ENCODE results near the gene L3MBTL4.

The L3MBTL4 gene

DNA sequence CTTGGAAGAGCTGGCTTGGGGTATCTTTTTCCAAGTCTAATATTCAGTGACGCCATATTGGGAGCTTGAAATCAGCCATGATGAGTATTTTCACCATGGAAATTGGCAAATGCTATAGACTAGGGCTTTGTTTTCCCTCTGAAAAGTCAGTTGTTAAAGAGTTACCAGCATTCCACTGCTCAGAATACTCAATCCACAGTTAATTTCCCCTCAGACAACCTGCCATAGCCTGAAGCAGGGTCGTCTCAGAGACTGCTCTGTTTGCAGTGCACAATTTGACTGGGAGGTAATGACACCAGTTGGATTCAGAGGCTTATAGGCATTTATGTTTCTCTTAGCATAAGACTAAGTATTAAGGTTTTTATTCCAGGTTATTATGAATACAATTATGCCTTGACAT, 483.9 kb downstream of the L3MBTL4 start:
- no peaks in the 10 kb centered on the region for H3K4me1 ChIP-seq (ENCODE audit: control insufficient read depth, insufficient read depth, low read length, unreplicated experiment)
- H3K79me2 ChIP-seq (ENCODE audit: control insufficient read depth, insufficient read depth, low read length, unreplicated experiment), result no peaks in the 10 kb centered on the region
- no peaks in the 10 kb centered on the region for H3K36me3 ChIP-seq (ENCODE audit: insufficient read depth, low read length)
- H3K4me3 ChIP-seq (ENCODE audit: low read depth, low read length), result no peak overlapping the region
- no peak overlapping the region for H2AFZ ChIP-seq (ENCODE audit: low read length, unreplicated experiment)
- H3K27me3 ChIP-seq (ENCODE audit: insufficient read depth, low read length), result peaks cover 23% of the 10 kb centered on the region
- no peak overlapping the region for H3K27ac ChIP-seq (ENCODE audit: low read depth, low read length)

DNA sequence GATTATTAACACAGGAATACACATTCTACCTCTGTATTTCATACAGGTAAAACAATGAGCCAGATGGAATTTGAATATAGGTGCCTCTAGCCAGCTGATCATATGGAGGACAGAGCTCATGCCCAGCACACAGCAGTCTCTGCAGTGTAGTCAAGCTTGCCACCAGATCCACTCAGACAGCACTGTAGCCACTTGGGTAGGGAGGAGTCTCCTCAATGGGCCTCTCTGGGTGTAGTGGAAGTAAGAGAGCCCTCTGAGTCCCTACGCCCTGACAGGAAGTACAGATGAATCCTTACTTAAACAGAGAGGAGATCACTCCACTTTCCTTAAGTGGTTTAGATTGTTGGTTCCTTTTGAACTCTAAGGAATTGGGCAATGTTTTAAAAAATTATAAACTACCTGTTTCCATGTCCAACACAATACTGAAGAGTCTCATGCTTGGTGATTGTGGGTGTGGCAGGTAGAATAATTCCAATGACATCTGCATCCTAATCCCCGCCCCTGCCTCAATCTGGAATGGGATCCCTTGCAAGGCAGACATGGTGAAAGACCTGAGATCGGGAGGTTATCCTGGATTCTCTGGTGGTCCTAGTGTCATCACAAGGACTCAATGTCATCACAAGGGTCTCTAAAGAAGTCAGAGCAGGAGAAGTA, 496.4 kb downstream of the L3MBTL4 start:
- Histone ChIP-seq H3K27ac (ENCODE audit: low read depth, low read length) (no peak overlapping the region), H3K36me3 (ENCODE audit: insufficient read depth, low read length) (no peaks in the 10 kb centered on the region), H3K4me1 (ENCODE audit: control insufficient read depth, insufficient read depth, low read length, unreplicated experiment) (no peaks in the 10 kb centered on the region), H3K27me3 (ENCODE audit: insufficient read depth, low read length) (peaks cover 20% of the 10 kb centered on the region; the same call in 1 of the 2 replicates), H2AFZ (ENCODE audit: low read length, unreplicated experiment) (no peak overlapping the region), H3K4me3 (ENCODE audit: low read depth, low read length) (no peak overlapping the region), H3K79me2 (ENCODE audit: control insufficient read depth, insufficient read depth, low read length, unreplicated experiment) (no peaks in the 10 kb centered on the region)

DNA sequence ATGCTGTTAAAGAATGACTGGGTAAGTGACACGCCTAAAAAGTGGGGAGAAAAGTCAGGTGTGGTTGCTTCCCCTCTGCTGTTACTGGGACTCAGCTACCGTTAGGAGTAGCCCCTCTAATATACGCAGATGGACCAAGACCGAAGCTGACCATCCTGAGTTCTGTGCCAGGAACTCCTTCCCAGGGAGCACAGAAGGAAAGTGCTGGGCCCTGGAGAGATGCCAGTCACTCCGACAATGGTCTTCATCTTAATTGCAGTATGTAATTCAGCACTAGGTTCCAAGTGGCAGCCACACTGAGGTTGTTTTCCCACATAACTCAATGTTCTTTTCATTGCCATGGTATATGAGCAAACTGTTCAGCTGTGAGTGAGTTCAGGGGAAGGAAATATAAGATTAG, 499.8 kb downstream of the L3MBTL4 start:
- no peak overlapping the region for H2AFZ ChIP-seq (ENCODE audit: low read length, unreplicated experiment)
- H3K4me1 ChIP-seq (ENCODE audit: control insufficient read depth, insufficient read depth, low read length, unreplicated experiment), result no peaks in the 10 kb centered on the region
- H3K36me3 ChIP-seq (ENCODE audit: insufficient read depth, low read length), result no peaks in the 10 kb centered on the region
- no peak overlapping the region for H3K4me3 ChIP-seq (ENCODE audit: low read depth, low read length)
- H3K27ac ChIP-seq (ENCODE audit: low read depth, low read length), result no peak overlapping the region
- no peaks in the 10 kb centered on the region for H3K79me2 ChIP-seq (ENCODE audit: control insufficient read depth, insufficient read depth, low read length, unreplicated experiment)
- H3K27me3 ChIP-seq (ENCODE audit: insufficient read depth, low read length), result peaks cover 27% of the 10 kb centered on the region; the same call in 1 of the 2 replicates

DNA sequence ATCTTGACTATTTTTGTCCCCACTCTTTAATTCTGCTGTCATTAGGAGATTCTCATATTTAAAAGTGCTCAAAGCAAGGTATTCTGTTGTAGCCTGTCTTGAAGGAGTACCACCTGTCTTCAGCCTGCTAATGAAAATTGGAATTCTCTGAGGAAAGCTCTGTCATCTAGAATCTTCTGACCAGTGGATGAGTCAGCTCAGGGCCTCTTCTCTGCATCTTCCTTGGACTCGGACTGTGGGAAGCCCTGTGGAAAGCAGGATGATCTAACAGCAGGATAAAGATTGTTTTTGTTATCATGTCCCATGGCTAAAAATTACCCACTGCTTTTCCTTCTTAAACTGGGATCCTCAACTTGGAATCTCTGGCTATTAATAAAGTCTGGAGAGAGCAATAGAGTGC, 500.7 kb downstream of the L3MBTL4 start:
- no peaks in the 10 kb centered on the region for H3K79me2 ChIP-seq (ENCODE audit: control insufficient read depth, insufficient read depth, low read length, unreplicated experiment)
- no peaks in the 10 kb centered on the region for H3K4me1 ChIP-seq (ENCODE audit: control insufficient read depth, insufficient read depth, low read length, unreplicated experiment)
- no peak overlapping the region for H3K4me3 ChIP-seq (ENCODE audit: low read depth, low read length)
- no peak overlapping the region for H3K27ac ChIP-seq (ENCODE audit: low read depth, low read length)
- H2AFZ ChIP-seq (ENCODE audit: low read length, unreplicated experiment), result no peak overlapping the region
- no peaks in the 10 kb centered on the region for H3K36me3 ChIP-seq (ENCODE audit: insufficient read depth, low read length)
- peaks cover 27% of the 10 kb centered on the region; the same call in 1 of the 2 replicates for H3K27me3 ChIP-seq (ENCODE audit: insufficient read depth, low read length)

DNA sequence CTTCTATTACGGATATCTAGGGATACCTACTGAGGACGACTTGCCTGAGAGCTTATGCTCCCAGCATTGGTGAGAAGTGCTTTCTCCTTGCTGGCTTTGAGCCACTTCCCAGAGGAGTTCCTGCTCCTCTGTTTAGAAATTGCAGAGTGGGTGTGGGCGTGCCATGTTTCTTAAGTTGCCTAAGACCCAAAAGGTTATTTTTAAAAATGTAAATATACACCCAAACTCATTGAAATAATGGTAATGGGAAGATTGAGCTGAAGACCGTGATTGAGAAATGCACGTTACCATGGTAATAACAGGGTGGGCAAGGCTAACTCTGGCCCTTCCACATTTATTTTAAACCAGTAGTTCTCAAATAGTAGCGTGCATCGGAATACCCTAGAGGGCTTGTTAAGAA, 502.1 kb downstream of the L3MBTL4 start:
- Histone ChIP-seq H2AFZ (ENCODE audit: low read length, unreplicated experiment) (no peak overlapping the region), H3K79me2 (ENCODE audit: control insufficient read depth, insufficient read depth, low read length, unreplicated experiment) (no peaks in the 10 kb centered on the region), H3K27me3 (ENCODE audit: insufficient read depth, low read length) (peaks cover 35% of the 10 kb centered on the region; the same call in 1 of the 2 replicates), H3K4me3 (ENCODE audit: low read depth, low read length) (no peak overlapping the region), H3K4me1 (ENCODE audit: control insufficient read depth, insufficient read depth, low read length, unreplicated experiment) (no peaks in the 10 kb centered on the region), H3K36me3 (ENCODE audit: insufficient read depth, low read length) (no peaks in the 10 kb centered on the region), H3K27ac (ENCODE audit: low read depth, low read length) (no peak overlapping the region)

DNA sequence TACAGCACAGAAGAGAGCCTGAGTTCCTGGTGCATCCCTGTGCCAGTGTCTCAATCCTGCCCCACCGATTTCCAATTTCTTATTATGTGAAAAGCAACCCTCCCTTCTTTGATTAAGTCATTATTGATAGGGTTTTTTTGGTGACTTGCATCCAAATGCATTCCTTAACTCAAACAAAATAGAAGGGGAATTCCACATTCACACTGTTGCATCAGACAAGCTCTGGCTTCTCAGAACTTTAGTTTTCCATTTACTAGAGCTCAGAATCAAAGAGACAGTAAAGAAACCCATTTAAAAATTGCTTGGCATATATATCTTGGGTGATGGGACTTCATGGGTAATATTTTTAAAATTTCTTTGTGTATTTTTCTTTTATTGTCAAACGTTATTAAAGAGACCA, 505.6 kb downstream of the L3MBTL4 start:
- Histone ChIP-seq H3K79me2 (ENCODE audit: control insufficient read depth, insufficient read depth, low read length, unreplicated experiment) (no peaks in the 10 kb centered on the region), H3K27me3 (ENCODE audit: insufficient read depth, low read length) (peaks cover 20% of the 10 kb centered on the region; the same call in 1 of the 2 replicates), H3K36me3 (ENCODE audit: insufficient read depth, low read length) (no peaks in the 10 kb centered on the region), H2AFZ (ENCODE audit: low read length, unreplicated experiment) (no peak overlapping the region), H3K27ac (ENCODE audit: low read depth, low read length) (no peak overlapping the region), H3K4me3 (ENCODE audit: low read depth, low read length) (no peak overlapping the region), H3K4me1 (ENCODE audit: control insufficient read depth, insufficient read depth, low read length, unreplicated experiment) (no peaks in the 10 kb centered on the region)
